Left kidney (tissue), 8 donors: ENCODE data around the gene OR4K13. TPM values are rescaled to one million over a fixed set of nuclear protein-coding genes. Genes with fewer than 3 reads are reported as not detected.

Source experiments
- DNase-seq: peaks from one replicate; pipeline ENCODE4 v3.0.0-alpha.2; 2013
- long read RNA-seq, 8 donors: transcript quantifications; one replicate each; lab custom pipeline, GENCODE V29; 2026
- polyA plus RNA-seq: library from polyadenylated mRNA; unstranded; fragments of 120-200 nt; gene quantifications from one replicate; pipeline ENCODE4 v1.2.1, GENCODE V29; 2013; ENCODE audit not compliant: insufficient read length

OR4K13 gene, protein sequence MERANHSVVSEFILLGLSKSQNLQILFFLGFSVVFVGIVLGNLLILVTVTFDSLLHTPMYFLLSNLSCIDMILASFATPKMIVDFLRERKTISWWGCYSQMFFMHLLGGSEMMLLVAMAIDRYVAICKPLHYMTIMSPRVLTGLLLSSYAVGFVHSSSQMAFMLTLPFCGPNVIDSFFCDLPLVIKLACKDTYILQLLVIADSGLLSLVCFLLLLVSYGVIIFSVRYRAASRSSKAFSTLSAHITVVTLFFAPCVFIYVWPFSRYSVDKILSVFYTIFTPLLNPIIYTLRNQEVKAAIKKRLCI
- polyA plus RNA-seq, result not detected
- long read RNA-seq, donor 1, result 0 reads
- long read RNA-seq, donor 2, result 0 reads
- long read RNA-seq, donor 3, result 0 reads
- long read RNA-seq, donor 4, result 0 reads
- long read RNA-seq, donor 5, result 0 reads
- long read RNA-seq, donor 6, result 0 reads
- long read RNA-seq, donor 7, result 0 reads
- long read RNA-seq, donor 8, result 0 reads

DNA sequence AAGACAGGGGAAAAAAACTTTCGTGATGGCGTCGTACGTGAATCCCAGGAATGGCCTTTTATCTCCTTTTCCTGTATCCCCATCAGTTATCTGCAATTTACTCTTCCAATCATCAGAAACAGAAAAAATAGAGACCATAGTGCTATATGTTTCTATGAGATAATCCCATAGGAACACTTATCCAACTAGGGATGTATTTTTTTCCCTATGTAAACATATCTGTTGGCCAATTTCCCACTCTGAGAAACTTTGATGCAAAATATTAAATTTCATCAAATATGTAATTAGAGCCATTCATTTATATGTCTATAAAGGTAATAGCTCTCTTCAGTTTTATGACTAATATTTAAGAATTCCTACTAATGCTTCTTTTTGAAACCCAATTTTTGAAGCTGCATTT, at the start of gene OR4K13:
Gene OR4K13, minus strand, starts transcription at position 101 of the 400 bp plus-strand sequence. CDS start 1,280 bp downstream, outside the sequence.
- no peak for DNase-seq

DNA sequence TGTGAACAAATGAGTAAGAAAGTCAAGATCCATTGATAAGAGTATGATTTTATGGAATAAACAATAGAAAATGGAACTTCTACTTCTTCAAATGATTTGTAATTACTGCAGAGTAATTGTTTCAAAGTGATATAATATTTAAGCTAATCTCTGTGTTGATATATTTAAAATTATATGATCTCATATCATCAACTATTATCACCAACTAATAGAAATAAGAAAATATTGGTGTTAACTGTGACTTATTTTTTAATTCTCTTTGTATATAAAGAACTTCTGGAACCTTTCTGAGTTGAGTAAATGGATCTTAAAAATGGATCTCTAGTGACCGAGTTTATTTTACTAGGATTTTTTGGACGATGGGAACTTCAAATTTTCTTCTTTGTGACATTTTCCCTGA, 23.9 kb upstream of the OR4K13 start, which contains the start of gene OR4L1:
Gene OR4L1, plus strand, starts transcription at position 301 of the 400 bp plus-strand sequence. Its CDS starts 0 bp downstream, at position 301.
- DNase-seq, result no peak

DNA sequence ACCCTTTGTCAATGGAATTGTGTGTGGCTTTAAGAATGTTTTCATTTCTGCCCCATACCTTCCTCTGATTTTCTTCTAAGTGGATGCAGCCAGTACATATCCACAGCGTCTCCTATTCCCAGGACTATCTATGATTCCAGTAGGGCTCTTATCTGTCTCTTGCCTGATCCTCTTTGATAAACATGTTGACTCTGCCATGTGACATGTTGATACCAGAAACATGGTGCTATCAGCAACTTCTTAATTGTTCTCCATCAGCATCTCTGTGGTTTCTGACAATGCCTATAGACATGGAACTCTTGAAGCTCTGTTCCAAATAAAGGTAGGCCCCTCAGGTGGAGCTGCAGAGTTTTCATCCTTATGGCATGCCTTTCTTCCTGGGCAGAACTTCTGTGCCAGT, 12.4 kb upstream of the OR4K13 start:
- DNase-seq, result no peak

DNA sequence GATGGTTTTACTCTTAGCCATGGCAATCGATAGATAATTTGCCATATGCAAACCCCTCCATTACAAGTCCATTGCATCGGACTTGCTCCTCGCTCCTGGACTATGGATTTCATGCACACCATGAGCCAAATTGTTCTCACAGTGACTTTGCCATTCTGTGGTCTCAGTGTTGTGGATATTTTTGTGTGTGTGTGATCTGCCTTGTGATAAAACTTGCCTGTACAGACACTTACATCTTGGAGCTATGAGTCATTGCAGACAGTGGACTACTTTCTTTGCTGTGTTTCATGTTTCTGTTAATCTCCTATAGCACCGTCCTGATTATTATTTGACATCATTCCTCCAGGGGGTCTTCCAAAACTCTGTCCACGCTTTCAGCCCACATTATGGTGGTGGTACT, 8.4 kb upstream of the OR4K13 start:
- DNase-seq, result no peak

DNA sequence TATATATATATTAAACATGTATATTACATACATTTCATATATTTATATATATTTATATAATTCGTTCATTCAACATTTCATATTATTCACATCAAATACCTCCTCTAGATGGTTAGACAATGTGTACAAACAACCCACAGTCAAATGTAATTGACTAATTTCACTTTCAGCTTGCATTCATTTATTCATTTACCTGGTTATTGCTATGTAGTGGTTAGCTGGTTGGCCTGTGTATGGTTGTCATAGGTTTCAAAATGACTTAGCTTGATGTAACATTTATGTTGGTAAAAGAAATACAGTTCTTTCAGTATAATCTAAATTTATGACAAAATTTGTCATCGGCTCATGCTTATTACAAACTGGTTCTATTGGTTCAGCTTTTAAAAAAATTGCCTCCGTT, 389 bp downstream of the OR4K13 start:
- DNase-seq, result no peak

DNA sequence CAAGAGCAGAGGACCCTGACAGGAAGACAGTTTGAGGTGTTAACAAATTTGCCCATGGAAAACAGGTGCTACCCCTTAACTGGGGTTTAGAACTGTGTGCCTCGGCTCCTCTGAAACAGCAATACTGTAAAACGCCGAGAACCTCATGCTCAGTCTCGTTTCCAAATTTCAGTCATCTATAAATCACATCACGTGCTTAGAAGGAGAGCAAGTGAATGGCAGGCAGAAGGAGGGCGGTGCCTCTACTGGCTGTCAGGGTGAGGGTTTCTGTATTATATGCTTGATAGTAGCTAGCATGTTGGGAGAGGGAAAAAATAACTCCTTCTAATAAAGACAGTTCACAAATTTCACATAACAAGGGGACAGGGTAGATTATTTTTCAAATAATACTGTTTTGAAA, 4.8 kb downstream of the OR4K13 start:
- no peak for DNase-seq

DNA sequence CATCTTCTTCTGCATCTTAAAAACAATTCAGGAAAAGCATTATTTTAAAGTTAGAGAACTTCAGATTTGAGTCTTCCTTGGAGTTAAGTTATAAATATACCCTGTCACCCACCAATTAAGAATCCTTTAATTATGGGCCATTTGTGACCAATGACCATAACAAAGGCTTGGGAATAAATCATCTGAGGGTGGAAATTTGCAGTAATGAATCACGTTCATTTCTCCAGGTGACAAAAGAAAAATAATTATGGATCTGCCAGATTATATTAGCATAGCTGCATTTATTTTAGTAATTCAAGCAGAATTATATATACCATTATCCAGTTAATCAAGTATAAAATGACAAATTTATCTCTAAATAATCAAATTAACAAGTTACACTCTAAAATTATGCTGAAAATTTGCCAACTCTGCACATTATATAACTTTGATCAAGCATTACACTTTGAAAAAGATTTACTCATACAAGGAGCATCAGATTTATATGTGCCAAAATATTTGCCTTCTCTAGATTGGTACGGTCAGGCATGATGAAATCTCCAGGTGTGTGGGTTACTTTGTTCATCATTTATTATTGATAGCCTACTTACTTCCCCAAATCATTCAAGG, 16.5 kb downstream of the OR4K13 start, which contains the start of gene OR4K14:
Gene OR4K14, minus strand, starts transcription at position 51 of the 609 bp plus-strand sequence. CDS start 4,114 bp downstream, outside the sequence.
- DNase-seq, result no peak

DNA sequence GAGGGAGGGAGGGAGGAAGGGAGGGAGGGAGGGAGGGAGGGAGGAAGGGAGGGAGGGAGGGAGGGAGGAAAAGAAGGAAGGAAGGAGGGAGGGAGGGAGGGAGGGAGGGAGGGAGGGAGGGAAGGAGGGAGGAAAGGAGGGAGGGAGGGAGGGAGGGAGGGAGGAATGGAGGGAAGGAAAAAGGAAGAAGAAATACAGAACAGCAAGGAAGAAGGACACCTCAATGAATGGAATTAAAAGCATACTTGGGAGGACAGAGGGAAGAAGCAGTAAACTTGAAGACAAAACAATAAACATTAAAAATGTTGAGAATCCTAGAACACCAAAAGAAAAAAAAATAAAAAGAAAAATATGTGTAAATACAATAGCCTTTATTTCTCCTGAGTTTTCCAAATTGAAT, 27.7 kb downstream of the OR4K13 start:
- DNase-seq, result no peak

DNA sequence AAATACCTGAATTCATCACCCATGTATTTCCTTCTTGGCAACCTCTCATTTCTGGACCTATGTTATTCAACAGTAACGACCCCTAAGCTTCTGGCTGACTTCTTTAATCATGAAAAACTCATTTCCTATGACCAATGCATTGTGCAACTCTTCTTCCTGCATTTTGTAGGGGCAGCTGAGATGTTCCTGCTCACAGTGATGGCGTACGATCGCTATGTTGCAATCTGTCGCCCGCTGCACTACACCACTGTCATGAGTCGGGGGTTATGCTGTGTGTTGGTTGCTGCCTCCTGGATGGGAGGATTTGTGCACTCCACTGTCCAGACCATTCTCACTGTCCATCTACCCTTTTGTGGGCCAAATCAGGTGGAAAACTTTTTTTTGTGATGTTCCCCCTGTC, 33.5 kb downstream of the OR4K13 start:
- DNase-seq, result no peak

DNA sequence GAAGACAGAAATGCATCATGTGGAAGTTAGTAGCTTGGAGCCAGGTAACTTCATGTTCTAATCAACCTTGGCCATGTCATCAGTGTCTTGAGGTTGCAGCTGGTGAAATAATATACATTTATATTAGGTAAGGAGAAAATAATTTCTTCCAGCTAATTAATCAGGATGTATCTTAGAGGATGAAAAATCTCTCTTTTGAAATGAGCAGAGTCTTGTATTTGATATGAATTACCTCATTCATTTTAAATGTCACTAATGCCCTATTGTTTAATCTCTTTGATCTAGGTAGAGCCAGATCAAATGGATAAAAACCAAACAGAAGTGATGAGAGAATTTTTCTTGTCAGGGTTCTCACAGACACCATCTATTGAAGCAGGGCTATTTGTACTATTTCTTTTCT, 34.0 kb downstream of the OR4K13 start, which contains the start of gene OR4Q2:
Gene OR4Q2, plus strand, starts transcription at position 301 of the 400 bp plus-strand sequence.
- no peak for DNase-seq

DNA sequence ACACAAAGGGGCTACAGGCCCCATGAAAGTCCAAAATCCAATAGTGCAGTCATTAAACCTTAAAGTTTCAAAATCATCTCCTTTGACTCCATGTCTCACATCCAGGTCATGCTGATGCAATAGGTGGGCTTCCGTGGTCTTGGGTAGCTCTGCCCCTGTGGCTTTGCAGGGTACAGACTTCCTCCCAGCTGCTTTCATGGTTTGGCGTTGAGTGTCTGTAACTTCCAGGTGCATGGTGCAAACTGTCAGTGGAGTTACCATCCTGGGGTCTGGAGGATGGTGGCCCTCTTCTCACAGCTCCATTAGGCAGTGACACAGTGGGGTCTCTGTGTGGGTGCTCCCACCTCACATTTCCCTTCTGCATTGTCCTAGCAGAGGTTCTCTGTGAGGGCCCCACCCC, 42.4 kb downstream of the OR4K13 start:
- no peak for DNase-seq

Other genes starting within 250 kb of the OR4K13 start
- not detected for gene OR4N2, start 232.3 kb downstream of the OR4K13 start, polyA plus RNA-seq
- not detected for gene OR4K2, start 160.9 kb downstream of the OR4K13 start, polyA plus RNA-seq
- not detected for gene OR4K5, start 115.4 kb downstream of the OR4K13 start, polyA plus RNA-seq
- not detected for gene OR4K1, start 105.1 kb downstream of the OR4K13 start, polyA plus RNA-seq
- not detected for gene OR4K15, start 60.4 kb downstream of the OR4K13 start, polyA plus RNA-seq
- not detected for gene OR4Q2, start 33.9 kb downstream of the OR4K13 start, polyA plus RNA-seq
- gene OR4K14, start 16.7 kb downstream of the OR4K13 start, polyA plus RNA-seq, result not detected
- gene OR4L1, start 24.0 kb upstream of the OR4K13 start, polyA plus RNA-seq, result not detected
- gene OR4K17, start 74.7 kb upstream of the OR4K13 start, polyA plus RNA-seq, result 0.10 TPM
- gene OR4N5, start 102.8 kb upstream of the OR4K13 start, polyA plus RNA-seq, result not detected
- not detected for gene OR11G2, start 154.9 kb upstream of the OR4K13 start, polyA plus RNA-seq
- not detected for gene OR11H6, start 187.7 kb upstream of the OR4K13 start, polyA plus RNA-seq
- 0.98 TPM for gene OR11H7, start 192.9 kb upstream of the OR4K13 start, polyA plus RNA-seq
- gene OR11H4, start 203.2 kb upstream of the OR4K13 start, polyA plus RNA-seq, result 0.13 TPM